ENCODE data around the gene MAPRE3.

DNA sequence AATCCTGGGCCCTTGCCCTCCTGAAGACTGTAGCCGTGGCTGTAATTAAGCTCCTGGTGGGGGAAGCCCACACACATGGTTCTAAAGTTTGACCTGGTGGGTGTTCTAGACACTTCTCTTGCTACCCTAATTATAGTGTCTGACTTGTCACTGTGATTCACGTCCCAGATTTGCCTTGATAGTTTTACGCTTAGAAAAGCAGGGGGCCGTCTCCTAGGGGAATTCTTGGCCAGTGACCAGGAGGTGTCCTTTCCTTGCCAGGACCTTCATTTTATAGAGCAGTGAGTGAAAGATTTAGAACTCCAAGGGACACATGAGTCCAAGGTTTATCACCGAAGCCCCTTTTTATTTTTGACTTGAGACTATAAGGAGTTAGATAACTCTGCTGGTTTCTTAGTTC is 71.3 kb downstream of the MAPRE3 start:
- TF ChIP-seq, protein P1, sequence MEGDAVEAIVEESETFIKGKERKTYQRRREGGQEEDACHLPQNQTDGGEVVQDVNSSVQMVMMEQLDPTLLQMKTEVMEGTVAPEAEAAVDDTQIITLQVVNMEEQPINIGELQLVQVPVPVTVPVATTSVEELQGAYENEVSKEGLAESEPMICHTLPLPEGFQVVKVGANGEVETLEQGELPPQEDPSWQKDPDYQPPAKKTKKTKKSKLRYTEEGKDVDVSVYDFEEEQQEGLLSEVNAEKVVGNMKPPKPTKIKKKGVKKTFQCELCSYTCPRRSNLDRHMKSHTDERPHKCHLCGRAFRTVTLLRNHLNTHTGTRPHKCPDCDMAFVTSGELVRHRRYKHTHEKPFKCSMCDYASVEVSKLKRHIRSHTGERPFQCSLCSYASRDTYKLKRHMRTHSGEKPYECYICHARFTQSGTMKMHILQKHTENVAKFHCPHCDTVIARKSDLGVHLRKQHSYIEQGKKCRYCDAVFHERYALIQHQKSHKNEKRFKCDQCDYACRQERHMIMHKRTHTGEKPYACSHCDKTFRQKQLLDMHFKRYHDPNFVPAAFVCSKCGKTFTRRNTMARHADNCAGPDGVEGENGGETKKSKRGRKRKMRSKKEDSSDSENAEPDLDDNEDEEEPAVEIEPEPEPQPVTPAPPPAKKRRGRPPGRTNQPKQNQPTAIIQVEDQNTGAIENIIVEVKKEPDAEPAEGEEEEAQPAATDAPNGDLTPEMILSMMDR (IDR thresholded peaks at IDR 0.05 in 8 of 11, conservative IDR thresholded peaks at IDR 0.05 in 3 of 11), result no peak
- no peak for TF ChIP-seq POLR2AphosphoS5 (IDR thresholded peaks at IDR 0.05)
